HG02884 (cell line): ENCODE data around the gene TGOLN2.
"Not testable (repeated sequence)": the region's sequence is repeated elsewhere in the genome, so short reads cannot be mapped to it uniquely, and the experiment has no call there.

ENCODE experiments used
- ATAC-seq: cut with Tn5 transposase; IDR thresholded peaks from one replicate; pipeline ENCODE4 v1.9.1; 2021; ENCODE audit warnings: mild to moderate bottlenecking, moderate library complexity; ENCODE audit not compliant: unreplicated experiment

The TGOLN2 gene

DNA sequence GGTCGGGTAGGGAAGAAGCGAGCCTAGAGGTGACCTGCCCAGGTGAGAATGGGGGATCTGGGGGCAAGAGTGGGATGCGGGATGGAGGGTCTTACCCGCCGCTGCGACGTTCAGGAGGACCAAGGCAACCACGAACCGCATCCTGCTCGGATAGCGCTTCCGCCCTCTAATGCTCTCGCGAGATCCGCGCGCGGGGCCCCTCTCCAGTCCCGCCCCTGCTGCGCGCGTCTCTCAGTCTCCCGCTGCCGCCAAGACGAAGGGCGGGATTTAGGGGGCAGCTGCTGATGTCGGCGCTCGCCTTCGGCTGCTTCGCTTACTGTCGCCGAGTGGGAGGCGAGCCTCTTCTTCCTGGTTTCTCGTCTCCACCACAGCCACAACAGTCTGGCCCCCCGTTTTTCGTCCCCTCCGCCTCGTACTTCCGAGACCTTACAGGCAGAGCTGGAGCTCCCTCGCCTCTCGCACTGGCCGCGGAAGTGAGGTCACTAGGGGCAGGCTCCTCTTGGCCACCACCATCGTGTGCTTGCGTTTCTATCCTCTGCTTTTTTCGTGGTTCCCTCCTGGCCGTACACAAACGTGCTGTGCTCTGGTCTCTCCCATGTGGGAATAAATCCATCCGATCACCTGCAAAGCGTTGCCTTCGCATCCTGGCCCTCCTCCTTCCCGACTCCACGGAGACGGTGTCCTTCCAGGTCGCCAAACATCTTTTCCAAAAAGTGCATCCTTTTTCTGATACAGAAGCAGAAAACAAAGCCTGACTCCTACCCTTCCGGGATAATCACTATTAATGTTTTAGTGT is at the start of gene TGOLN2:
TGOLN2 (minus strand) TSS at position 168 of the 796 bp plus-strand sequence; CDS start at position 141, 27 bp downstream.
- ATAC-seq, result peak; percentile 80

DNA sequence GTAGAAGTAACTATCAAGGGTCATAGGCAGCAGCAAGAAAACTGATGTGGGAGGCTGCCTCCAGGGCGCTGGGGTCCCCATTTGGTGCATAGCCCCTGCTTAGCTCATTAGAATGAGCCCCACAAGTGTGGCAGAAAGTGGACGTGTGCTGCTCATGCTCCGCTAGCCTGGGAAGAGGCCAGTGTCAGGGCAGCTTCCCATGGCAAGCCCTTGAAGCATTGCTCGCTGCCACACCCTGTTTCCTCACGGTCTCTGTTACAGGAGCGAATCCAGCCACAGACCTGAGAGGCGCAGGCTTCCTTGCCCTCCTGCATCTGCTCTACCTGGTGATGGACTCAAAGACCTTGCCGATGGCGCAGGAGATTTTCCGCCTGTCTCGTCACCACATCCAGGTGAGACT is 49.3 kb upstream of the TGOLN2 start:
- no peak for ATAC-seq

DNA sequence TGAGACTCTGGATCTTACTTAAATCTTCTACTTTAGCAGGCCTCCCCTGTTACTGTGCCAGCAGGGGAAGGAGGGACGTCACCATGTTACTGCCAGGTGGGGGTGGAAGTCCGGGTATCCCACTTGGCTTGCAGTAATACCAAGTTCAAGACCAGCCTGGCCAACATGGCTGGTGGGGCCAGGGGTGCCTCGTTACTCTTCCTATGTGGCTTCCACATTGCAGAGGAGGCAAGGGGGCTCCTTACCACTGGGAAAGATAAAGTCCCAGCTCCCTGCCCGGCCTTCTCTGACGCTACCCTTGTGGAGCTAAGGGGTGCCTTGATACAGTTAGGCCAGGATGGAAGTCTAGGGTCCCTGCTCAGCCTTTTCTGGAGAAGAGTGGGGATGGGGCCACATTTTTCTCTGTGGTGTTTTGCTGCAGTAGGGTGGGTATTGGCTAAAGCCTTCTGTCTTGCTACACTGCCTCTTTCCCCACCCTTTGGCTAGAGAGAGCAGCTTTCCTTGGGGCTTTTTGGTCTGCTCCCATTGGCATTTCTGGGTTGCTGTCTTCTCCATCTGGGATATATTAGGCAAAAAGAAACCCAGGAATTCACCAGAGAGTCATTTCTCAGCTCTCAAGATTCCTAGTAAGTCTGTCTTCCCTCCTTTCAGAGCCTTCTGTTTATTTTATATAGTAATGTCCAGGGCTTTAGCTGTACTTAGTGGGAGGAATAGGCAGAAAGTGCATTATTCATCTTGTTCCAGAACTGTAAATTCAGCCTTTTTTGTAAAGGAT is 48.7 kb upstream of the TGOLN2 start:
- ATAC-seq, result no peak

DNA sequence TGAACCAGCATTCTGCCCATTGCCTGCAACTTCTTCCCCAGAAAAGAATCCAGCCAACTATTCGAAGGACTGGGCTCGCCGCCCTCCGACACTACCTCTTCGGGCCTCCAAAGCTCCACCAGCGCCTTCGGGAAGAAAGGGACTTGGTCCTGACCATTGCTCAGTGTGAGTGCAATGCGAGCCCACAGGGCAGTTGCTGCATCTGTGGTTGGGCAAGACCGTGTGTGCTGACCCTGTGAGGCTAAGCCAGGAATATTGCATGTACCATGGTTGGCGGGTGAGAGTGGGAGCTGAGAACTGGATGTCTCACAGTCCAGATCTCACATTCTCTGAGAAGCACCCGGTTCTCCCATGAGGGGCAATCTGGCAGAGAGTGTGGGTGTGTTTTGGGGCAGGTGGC is 43.3 kb upstream of the TGOLN2 start:
- ATAC-seq, result no peak

DNA sequence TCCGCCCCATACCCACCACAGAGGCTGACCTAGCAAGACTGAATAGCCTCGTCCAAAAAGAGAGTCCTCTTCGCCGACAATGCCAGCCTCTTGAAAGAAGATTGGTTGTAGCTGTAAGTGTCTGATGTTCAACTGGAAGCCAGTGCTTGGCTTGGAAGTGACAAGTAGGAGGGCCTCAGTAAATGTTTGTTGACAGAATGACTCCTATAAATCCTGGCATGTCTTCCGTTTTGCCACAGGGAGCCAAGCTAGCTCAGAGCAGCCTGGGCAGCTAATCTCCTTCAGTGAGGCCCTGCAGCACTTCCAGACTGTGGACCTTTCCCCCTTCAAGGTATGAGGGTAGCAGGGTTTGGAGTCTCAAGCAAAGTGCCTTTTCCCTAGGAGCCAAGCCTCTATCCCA is 41.7 kb upstream of the TGOLN2 start:
- no peak for ATAC-seq

DNA sequence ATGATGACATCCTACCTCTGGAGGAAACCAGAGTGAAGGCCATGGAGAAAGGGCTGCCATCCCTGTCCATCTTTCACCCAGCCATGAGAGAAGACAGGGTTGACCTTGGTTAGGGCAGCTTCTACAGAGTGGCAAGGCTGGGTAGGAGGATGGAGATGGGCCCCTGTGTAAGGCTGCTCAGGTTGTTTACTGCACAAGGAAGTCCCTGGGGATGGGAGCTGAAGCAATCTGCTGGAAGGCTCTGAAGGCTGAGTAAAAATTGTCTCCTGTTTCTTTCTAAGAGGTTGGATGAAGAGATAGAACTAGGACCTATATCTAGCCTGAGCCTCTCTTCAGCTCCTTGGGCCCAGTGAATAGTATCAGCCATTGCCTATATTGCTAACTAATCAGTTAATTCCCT is 41.1 kb upstream of the TGOLN2 start:
- ATAC-seq, result no peak

DNA sequence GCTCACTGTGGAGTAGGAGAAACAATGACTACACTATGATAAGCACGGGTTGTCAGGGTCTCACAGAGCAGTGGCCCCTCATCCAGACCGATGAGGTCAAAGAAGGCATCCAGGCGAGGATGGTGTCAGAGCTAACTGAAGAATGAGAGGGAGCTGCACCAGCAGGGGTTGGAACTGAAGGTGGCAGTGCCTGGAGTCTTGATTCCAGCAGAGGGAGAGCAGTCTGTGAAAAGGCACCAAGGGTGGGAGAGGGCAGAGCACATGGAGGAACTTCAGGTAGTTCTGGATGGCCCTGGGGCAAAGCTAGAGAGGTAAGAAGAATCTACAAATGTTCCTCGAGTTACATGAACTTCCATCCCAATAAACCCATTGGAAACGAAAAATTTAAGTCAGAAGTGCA is 39.4 kb upstream of the TGOLN2 start:
- ATAC-seq, result no peak

DNA sequence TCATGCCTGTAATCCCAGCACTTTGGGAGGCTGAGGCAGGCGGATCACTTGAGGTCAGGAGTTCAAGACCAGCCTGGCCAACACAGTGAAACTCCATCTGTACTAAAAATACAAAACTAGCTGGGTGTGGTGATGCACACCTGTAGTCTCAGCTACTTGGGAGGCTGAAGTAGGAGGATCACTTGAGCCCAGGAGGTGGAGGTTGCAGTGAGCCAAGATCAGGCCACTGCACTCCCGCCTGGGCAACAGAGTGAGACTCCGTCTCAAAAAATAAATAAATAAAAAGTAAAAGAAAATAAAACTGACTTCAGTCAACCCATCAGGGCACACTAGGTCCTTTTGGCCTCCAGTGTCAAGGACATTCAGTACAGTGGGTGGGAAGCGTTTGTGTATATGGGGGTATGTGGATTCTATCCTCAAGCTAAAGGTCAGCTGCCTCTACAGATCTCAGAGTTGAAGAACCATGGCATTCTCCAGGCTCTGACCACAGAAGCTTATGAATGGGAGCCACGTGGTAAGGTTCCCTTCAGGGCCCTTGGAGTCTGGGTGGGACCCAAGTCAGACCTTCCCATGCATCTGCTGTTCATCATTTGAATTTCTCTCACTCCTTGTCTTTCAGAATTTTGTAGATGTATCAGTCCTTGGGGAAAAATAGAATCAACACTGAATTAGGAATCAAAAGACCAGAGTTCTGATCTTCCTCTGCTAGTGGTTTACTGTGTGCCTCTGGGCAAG is 35.0 kb upstream of the TGOLN2 start:
- not testable (repeated sequence) for ATAC-seq

DNA sequence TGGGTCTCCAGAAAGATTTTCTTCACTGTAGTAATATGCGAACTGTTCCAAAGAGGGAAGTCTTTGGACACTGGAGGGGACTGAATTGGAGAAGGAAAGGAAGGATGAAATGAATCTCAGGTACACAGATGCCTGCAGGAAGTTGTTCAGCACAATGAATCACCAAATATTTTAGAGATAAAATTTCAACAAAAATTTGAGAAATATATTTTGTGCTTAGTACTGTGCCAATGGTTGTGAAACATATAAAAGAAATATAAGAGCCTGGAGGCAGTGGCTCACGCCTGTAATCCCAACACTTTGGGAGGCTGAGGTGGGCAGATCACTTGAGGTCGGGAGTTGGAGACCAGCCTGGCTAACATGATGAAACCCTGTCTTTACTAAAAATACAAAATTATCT is 29.9 kb upstream of the TGOLN2 start:
- no peak for ATAC-seq

DNA sequence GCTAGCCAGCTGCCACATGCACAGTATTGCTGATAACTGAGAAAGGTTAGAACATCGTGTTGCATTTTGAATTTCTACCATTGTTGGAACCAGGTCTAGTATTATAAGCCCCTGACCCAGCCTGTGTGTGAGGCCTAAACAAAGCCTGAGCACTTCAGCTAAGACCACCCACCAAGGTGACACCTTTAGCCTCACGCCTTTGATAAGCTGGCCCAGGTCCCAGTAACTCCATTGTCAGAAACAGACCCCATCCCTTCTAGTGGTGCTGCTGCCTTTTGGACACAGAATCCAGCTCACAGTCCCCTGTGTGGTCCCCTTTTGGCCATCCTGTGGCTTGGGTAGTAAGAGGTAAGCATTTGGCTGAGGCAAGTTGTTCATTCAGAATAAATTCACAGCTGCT is 28.4 kb upstream of the TGOLN2 start:
- no peak for ATAC-seq

DNA sequence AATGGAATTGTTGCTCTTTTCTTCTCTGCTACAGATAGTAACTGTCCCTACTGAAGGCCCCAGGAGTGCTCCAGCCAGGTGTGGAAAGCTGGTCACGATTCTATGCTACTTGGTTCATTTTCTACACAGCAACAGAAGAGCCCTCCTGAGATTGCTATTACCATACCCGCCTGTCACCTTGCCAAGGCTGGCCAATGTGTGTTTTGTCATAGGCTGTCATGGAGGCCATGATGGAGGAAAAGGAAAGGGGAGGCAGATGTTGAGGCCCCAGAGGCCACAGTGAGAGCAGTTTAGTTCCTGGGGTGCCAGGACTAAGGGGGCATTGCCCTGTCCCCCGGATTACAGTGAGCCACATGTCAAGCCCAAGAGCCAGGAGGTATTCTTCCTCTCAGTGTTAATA is 27.7 kb upstream of the TGOLN2 start:
- no peak for ATAC-seq

DNA sequence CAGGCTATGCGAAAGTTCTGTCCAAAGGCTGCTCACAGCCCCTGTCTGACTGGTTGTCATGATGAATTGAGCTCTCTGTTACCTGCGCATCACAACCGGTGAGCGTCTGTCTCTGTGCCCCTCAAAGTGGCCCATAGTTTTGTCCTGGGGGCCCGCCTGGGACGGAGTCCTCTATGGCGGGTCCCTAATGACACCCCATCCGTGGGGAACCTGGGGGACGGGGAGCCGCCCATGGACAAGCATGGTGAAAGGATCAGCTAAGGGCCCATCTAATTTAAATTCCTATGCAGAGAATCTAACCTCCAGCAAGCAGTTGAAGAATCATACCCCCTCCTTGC is 27.3 kb upstream of the TGOLN2 start:
- peak; percentile 1 for ATAC-seq

DNA sequence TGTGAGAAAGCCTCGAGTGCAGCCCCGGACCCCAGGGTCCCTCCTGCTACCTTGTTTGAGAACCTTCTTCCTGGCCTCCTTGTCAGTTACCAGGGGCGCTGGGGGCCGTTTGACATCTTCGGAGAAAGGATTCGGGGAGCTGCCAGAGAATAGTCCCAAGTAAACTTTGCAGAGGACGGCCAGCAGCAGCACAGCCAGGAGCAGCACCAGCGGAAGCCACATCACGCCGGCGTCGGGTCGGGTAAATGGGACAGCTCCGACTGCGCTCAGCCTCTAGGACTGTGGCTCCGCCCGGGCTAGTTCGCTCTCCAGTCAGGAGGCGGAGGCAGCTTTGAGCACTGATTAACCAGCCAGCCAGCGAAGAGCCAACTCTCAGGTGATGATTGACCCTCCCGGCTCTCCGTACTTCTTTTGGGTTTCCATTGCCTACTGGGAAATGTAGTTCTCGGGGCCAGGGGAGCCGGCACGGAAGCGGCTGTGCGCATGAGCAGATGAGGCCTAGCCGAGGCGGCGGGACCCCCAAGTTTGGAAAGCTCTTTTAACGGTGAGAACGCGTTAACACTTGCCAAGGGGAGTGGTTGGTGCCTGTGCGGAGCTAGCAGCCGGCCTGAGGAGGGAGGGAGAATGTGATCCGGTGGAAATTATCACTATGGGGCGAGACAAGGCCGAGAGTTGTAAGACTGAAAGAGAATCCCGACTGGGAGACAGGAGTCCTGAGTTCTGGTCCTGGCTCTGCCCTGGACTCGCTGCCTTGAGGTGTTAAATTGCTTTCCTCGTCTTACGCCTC is 26.7 kb upstream of the TGOLN2 start, which contains the start of the genes ELMOD3 and RETSAT:
ELMOD3 (plus strand) TSS at position 484 of the 787 bp plus-strand sequence. CDS start 2,430 bp downstream, outside the sequence.
RETSAT (minus strand) TSS at position 243 of the 787 bp plus-strand sequence; CDS start at position 222, 21 bp downstream.
- peak; percentile 99 for ATAC-seq

DNA sequence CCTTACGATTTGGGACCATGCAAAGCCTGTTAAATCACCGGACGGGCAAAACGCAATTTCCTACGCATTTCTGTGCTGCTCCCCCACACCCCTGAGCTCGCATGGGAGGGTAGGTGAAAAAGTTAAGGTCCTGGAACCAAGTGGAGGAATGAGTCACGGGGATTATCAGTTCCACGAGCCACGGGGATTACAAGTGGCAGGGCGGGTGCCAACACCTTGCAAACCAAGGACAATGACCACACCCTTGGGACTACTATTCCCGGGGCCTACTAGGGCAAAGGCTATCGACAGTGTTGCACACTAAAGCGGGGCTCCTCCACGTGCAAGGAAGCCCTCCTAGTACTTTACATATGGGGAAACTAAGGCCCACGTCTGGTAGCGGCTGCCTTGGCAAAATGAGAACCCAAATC is 26.1 kb upstream of the TGOLN2 start:
- no peak for ATAC-seq

DNA sequence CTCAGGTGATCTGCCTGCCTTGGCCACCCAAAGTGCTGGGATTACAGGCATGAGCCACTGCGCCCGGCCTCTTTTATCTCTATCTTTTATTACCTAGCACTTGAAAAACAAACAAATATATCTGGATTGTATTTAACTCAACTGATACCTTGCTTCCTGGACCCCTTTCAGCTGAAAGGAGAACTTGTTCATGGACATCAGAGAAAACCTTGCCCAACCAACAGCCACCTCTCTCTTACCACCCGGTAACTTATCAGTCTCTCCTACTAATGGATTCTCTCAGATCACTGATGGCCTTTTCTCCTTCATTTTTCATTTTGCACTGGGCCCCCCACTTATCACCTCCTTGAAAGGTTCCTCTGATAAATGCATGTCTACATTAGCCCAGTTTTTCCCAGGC is 19.8 kb upstream of the TGOLN2 start:
- ATAC-seq, result no peak

DNA sequence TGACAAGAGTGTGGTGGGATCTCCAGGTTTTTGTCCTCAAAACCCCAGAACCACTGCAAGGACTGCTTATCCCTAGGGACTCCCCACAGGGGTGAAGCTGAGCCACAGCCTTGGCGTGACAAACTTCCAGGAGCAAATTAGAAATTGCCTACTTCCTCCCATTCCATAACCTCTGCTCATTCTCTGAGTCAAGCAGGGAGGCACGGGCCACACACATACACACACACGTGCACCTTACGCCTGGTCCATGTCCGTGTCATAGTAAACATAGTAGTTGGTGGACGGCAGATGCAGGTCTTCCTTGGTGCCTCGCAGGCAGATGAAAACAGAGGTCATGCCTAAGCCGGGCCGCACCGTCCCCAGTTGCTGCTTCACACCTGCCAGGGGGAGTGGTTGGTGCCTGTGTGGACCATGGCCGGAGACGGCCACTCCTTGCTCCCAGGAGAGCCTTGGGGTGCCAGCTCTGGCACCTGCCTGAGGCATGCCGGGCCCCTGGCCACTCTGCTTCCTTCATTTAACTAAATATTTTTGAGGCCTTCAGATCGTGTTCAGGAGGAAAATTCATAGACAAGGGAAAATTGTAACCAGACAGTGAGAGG is 16.7 kb upstream of the TGOLN2 start:
- no peak for ATAC-seq

DNA sequence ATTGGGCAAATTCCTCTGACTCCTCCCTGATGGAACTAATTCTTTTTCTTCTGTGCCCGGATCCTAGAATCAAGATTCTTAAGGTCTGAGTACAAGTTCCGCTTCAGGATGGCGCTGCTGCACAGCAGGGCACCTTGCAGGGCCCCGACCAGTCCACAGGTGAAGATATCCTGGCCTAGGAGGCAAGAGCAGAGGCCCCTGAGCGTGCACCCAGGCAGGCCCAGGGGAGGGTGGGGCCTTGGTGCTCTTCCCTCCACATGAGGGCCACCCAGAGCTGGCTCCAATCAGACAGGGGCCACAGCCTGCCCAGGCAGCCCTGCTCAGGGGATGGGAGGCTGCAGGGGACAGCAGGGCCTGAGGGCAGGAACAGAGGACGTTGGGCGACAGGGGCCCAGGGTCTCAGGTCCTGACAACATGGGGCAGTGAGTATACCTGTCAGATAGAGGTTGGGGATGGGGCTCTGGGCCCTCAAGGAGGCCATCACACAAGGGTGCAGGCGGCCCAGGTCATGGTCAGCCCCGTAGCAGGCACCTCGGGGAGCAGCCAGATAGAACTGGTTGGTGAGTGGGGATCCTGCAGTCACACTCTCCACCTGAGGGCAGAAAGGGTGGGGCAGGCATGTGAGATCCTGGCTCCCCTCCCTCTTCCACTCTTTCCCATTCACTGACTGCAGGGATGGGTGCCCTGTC is 15.6 kb upstream of the TGOLN2 start:
- not testable (repeated sequence) for ATAC-seq

DNA sequence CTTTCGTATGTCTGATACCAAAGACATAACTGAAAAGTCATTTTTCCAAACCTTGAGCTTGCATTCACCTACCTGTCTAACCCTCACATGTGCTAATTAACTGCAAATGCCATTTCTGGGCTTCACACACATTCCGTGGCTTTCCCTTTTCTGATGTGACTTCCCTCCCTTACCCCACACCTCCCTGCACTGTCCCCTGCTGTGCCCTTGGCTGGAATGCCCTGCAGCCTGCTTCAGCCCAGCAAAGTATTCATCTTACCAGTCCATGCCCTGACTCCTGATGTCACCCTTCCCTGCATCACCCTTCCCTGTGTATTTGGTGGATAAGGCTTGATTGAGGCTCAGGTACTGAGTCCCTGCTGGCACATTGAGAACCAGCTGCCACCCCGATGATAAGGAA is 14.4 kb upstream of the TGOLN2 start:
- ATAC-seq, result no peak

DNA sequence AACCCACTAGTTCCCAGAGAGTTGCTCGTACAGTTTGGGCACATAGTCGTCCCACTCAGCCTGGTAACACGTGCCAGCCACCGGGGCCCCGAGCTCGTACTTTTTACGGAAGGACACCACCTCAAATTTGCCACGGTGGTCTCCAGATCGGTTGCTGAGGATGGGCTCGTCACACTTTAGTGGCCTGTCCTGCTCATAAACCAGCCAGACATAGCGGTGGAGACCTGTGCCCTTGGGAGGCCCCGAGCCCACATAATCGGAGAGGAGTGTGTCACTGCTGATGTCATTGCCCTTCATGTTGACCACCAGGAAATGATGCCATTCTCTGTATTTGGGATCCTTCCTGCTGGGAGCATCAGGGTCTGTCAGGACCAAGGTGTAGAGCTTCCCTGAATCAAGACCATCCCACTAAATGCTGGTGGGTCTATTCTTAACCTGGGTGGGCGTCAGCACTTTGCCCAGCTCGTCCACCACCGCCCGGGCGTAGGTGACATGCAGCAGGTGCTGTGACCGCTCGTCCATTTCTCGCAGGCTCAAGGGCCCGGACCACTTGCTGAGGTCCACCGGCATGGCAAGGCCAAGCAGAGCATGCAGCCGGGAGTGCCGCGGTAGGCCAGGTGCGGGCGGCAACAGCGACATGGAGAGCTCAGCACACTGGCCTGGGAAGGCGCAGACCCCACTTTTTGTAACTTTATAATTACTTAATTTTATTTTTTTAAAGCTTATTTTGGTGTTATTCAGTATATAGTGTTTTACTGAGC is 13.7 kb upstream of the TGOLN2 start:
- ATAC-seq, result no peak
